DOHH2 (cell line): ENCODE measurements around the gene SDHAF1.

Experiments used
- H3F3A ChIP-seq: fragments of 200-600 bp; sonication (generic), shearing (Covaris generic); 2 replicates; pipeline ENCODE4 v1.6.0; 2016; ENCODE audit warnings: antibody characterized with exemption, mild to moderate bottlenecking; ENCODE audit not compliant: control insufficient read depth, insufficient read depth
- H3K27ac ChIP-seq: fragments of 200-600 bp; sonication (generic); 2 replicates; pipeline ENCODE4 v1.5.1; 2014; ENCODE audit warnings: low read depth, mild to moderate bottlenecking, low read length, moderate library complexity
- H3K27me3 ChIP-seq: fragments of 200-600 bp; sonication (generic); 2 replicates; pipeline ENCODE4 v1.6.1; 2014; ENCODE audit warnings: mild to moderate bottlenecking, low read length, mixed read lengths; ENCODE audit not compliant: control insufficient read depth
- H3K36me3 ChIP-seq: fragments of 200-600 bp; sonication (generic); 2 replicates; pipeline ENCODE4 v1.6.1; 2014; ENCODE audit warnings: mild to moderate bottlenecking, low read length, moderate library complexity, mixed read lengths; ENCODE audit not compliant: control insufficient read depth
- H3K4me1 ChIP-seq: fragments of 200-600 bp; sonication (generic); 2 replicates; pipeline ENCODE4 v1.6.1; 2014; ENCODE audit warnings: mild to moderate bottlenecking, low read length, mixed read lengths; ENCODE audit not compliant: control insufficient read depth
- H3K4me2 ChIP-seq: fragments of 200-600 bp; sonication (generic); 2 replicates; pipeline ENCODE4 v1.6.0; 2014; ENCODE audit warnings: mild to moderate bottlenecking, low read length, moderate library complexity
- H3K4me3 ChIP-seq: fragments of 200-600 bp; sonication (generic); 2 replicates; pipeline ENCODE4 v1.5.1; 2014; ENCODE audit warnings: mild to moderate bottlenecking, low read length, mixed read lengths
- H3K79me2 ChIP-seq: fragments of 200-600 bp; sonication (generic); 2 replicates; pipeline ENCODE4 v1.6.1; 2014; ENCODE audit warnings: mild to moderate bottlenecking, low read length, mixed read lengths; ENCODE audit not compliant: control insufficient read depth
- H3K9me2 ChIP-seq: fragments of 200-600 bp; sonication (generic); replicated peaks from 2 replicates; pipeline ENCODE4 v1.6.1; 2014; ENCODE audit warnings: mild to moderate bottlenecking, low read length, mixed read lengths; ENCODE audit not compliant: control insufficient read depth
- H3K9me3 ChIP-seq: fragments of 200-600 bp; sonication (generic); 2 replicates; pipeline ENCODE4 v1.6.1; 2014; ENCODE audit warnings: antibody characterized with exemption, low read length, mixed read lengths; ENCODE audit not compliant: control insufficient read depth, insufficient read depth
- H4K20me1 ChIP-seq: fragments of 200-600 bp; sonication (generic); 2 replicates; pipeline ENCODE4 v1.6.0; 2014; ENCODE audit warnings: low read depth, mild to moderate bottlenecking, antibody characterized with exemption, low read length, moderate library complexity; ENCODE audit not compliant: control insufficient read depth, insufficient read depth
- CTCF ChIP-seq: fragments of 200-600 bp; sonication (generic); IDR thresholded peaks from one replicate; pipeline ENCODE4 v1.5.1; 2014; ENCODE audit warnings: antibody characterized with exemption, mild to moderate bottlenecking, low read depth, low read length; ENCODE audit not compliant: poor library complexity, severe bottlenecking
- EZH2phosphoT487 ChIP-seq: fragments of 200-600 bp; sonication (generic); IDR thresholded peaks from 2 replicates; pipeline ENCODE4 v1.6.1; 2017; ENCODE audit warnings: borderline replicate concordance, mild to moderate bottlenecking, antibody characterized with exemption, low read length, moderate library complexity, mixed read lengths

Gene SDHAF1

GRCh38 chr19:35975608-35976214 is 19.3 kb upstream of the SDHAF1 start:
- no peaks in the 10 kb centered on the region for H3K9me2 ChIP-seq
- no peak for TF ChIP-seq EZH2phosphoT487
- TF ChIP-seq CTCF, result no peak
- H3K79me2 ChIP-seq, result no peaks in the 10 kb centered on the region
- H3K9me3 ChIP-seq, result no peaks in the 10 kb centered on the region
- no peaks in the 10 kb centered on the region for H3K27me3 ChIP-seq
- no peak overlapping the region for H3K4me2 ChIP-seq
- H3K4me1 ChIP-seq, result no peaks in the 10 kb centered on the region
- H4K20me1 ChIP-seq, result no peaks in the 10 kb centered on the region
- H3K4me3 ChIP-seq, result no peak overlapping the region
- no peaks in the 10 kb centered on the region for H3F3A ChIP-seq
- no peak overlapping the region for H3K27ac ChIP-seq
- no peaks in the 10 kb centered on the region for H3K36me3 ChIP-seq

- Histone ChIP-seq H3K79me2 (no peaks in the 10 kb centered on the region), H3K9me3 (no peaks in the 10 kb centered on the region), H3K27me3 (peaks cover 5% of the 10 kb centered on the region; the same call in 1 of the 2 replicates), H3K4me1 (no peaks in the 10 kb centered on the region), H3F3A (no peaks in the 10 kb centered on the region), H3K9me2 (no peaks in the 10 kb centered on the region), H3K27ac (no peak overlapping the region), H3K4me3 (no peak overlapping the region), H3K4me2 (no peak overlapping the region), H3K36me3 (no peaks in the 10 kb centered on the region), H4K20me1 (no peaks in the 10 kb centered on the region)
- TF ChIP-seq EZH2phosphoT487 (no peak), CTCF (peak; percentile 90)
Observed at GRCh38 chr19:35977446-35978222, 17.4 kb upstream of the SDHAF1 start.

GRCh38 chr19:35978271-35978670 is 16.7 kb upstream of the SDHAF1 start:
- Histone ChIP-seq H3K27me3 (peaks cover 8% of the 10 kb centered on the region; the same call in 1 of the 2 replicates), H3K9me2 (no peaks in the 10 kb centered on the region), H3K79me2 (no peaks in the 10 kb centered on the region), H3K4me2 (no peak overlapping the region), H4K20me1 (no peaks in the 10 kb centered on the region), H3K9me3 (no peaks in the 10 kb centered on the region), H3K4me1 (no peaks in the 10 kb centered on the region), H3K27ac (no peak overlapping the region), H3K36me3 (no peaks in the 10 kb centered on the region), H3F3A (no peaks in the 10 kb centered on the region), H3K4me3 (no peak overlapping the region)
- TF ChIP-seq EZH2phosphoT487 (no peak), CTCF (no peak)
